Fibroblast of lung (primary cell): ENCODE measurements around the gene KCNK4.

Source experiments
- EZH2 ChIP-seq: IDR thresholded peaks from 2 replicates; pipeline ENCODE4 v1.5.1; 2012; ENCODE audit warnings: low read length, control low read depth, mild to moderate bottlenecking; ENCODE audit errors: missing control alignments
- TF ChIP-seq, protein P1 (sequence below), 2 donors: IDR thresholded peaks in 1 of 2; conservative IDR thresholded peaks in 1 of 2; 1 replicate in 1 of 2; 2 replicates in 1 of 2; pipeline ENCODE4 v1.5.1; 2011 to 2012; ENCODE audit warnings: low read length in 2 of 2, control low read depth in 1 of 2, inconsistent platforms in 1 of 2, low read depth in 1 of 2, mild to moderate bottlenecking in 1 of 2

DNA sequence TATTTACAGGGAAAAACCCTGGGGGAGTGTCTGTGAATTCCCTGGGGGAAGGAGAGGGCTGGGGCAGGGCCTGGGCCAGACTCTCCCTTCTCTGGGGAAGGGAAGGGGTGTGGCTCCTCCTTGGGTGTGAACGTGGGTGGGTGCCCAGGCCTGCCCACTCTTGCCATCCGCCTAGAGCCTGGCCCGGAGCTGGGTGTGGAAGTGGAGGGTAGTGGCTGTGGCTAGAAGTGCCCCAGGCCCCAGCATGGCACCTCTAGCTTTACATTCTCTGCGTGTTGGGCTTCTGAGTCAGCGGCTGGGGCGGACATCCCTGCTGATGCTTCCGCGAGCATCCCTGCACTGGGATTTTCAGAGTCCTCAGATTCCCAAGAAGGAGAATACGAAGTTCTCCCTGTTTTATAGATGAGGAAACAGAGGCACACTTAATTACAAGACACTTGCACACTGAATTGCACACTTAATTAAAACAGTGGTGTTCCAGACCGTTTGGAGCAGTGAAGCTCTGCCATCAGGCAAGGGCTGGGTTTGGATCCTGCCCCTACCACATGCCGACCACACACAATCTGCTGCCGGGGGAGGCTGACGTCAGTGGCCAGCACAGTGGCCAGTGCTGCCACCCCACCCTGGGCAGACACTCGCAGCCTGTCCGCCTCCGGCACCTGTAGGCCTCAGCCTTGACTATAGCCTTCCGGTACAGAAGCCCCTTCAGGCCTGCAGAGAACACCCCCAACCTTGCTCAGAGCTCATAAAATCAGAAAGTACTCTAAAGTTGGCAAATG lies 14.3 kb upstream of the KCNK4 start:
- TF ChIP-seq, protein P1, sequence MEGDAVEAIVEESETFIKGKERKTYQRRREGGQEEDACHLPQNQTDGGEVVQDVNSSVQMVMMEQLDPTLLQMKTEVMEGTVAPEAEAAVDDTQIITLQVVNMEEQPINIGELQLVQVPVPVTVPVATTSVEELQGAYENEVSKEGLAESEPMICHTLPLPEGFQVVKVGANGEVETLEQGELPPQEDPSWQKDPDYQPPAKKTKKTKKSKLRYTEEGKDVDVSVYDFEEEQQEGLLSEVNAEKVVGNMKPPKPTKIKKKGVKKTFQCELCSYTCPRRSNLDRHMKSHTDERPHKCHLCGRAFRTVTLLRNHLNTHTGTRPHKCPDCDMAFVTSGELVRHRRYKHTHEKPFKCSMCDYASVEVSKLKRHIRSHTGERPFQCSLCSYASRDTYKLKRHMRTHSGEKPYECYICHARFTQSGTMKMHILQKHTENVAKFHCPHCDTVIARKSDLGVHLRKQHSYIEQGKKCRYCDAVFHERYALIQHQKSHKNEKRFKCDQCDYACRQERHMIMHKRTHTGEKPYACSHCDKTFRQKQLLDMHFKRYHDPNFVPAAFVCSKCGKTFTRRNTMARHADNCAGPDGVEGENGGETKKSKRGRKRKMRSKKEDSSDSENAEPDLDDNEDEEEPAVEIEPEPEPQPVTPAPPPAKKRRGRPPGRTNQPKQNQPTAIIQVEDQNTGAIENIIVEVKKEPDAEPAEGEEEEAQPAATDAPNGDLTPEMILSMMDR (conservative IDR thresholded peaks at IDR 0.05 in 1 of 2, IDR thresholded peaks at IDR 0.05 in 1 of 2; ENCODE audit: low read depth in 1 of 2, low read length in 2 of 2): no peak
- TF ChIP-seq EZH2: no peak
